K562 (cell line): ENCODE data around the gene TP53BP1. TPM values are rescaled to one million over a fixed set of nuclear protein-coding genes. Genes with fewer than 3 reads are reported as not detected.
A peak's percentile ranks its signal among the peaks of the same experiment; 100 is the strongest.

Source experiments
- COPS2 ChIP-seq: fragments of 450-650 bp; conservative IDR thresholded peaks from 2 replicates; pipeline ENCODE4 v1.6.1; 2016; ENCODE audit warnings: mild to moderate bottlenecking, moderate library complexity
- E2F3 ChIP-seq: fragments of 250-450 bp; sonication (Bioruptor Pico); IDR thresholded peaks from 2 replicates; pipeline ENCODE4 v1.4.0; 2020; ENCODE audit warnings: mild to moderate bottlenecking
- ETS1 ChIP-seq: conservative IDR thresholded peaks from 2 replicates; pipeline ENCODE4 v1.6.1; 2011; ENCODE audit warnings: low read depth, mild to moderate bottlenecking, low read length; ENCODE audit not compliant: control insufficient read depth
- FOSL1 ChIP-seq: fragments of 200-800 bp; sonication (Bioruptor generic); conservative IDR thresholded peaks from 2 replicates; pipeline ENCODE4 v1.6.1; 2016; ENCODE audit warnings: missing genetic modification characterization, missing compliant biosample characterization
- IRF2 ChIP-seq: sonication (generic); formaldehyde crosslinking; IDR thresholded peaks from 2 replicates; pipeline ENCODE4 v1.8.1; 2022; ENCODE audit warnings: mild to moderate bottlenecking, missing genetic modification reagents
- MEIS2 ChIP-seq: fragments of 450-650 bp; IDR thresholded peaks from 2 replicates; pipeline ENCODE4 v1.6.1; 2014; ENCODE audit warnings: mild to moderate bottlenecking; ENCODE audit not compliant: partially characterized antibody
- PRMT5 ChIP-seq: sonication (generic); formaldehyde crosslinking; IDR thresholded peaks from 2 replicates; pipeline ENCODE4 v1.5.0; 2020; ENCODE audit warnings: missing genetic modification reagents
- RAD21 ChIP-seq, 2 experiments: fragments of 250-450 bp in 1 of 2; fragments of 450-650 bp in 1 of 2; sonication (Bioruptor Pico) in 1 of 2; formaldehyde crosslinking in 1 of 2; IDR thresholded peaks in 1 of 2; conservative IDR thresholded peaks in 1 of 2; 2 replicates each; pipeline versions ENCODE4 v1.4.0 to v1.8.0; 2020 to 2022; ENCODE audit warnings: mild to moderate bottlenecking in 2 of 2, moderate library complexity in 1 of 2
- TCF7L2 ChIP-seq: fragments of 150-350 bp; IDR thresholded peaks from 2 replicates; pipeline ENCODE4 v1.6.1; 2016; ENCODE audit warnings: low read depth, mild to moderate bottlenecking, low read length, moderate library complexity
- ZNF445 ChIP-seq: fragments of 250-450 bp; sonication (Bioruptor Pico); IDR thresholded peaks from 2 replicates; pipeline ENCODE4 v1.4.0; 2020; ENCODE audit warnings: low read depth, mild to moderate bottlenecking, moderate library complexity
- polyA plus RNA-seq, 8 experiments: library from polyadenylated mRNA; depleted of rRNA in 4 of 8; stranded (reverse) in 5 of 8; unstranded in 3 of 8; fragments of >200 nt; fragmentation: Nextera tagmentation in 2 of 8; fragmentation: Illumina TruSeq in 1 of 8; extraction: Ambion mirVana in 2 of 8; extraction: Trizol in 1 of 8; gene quantifications; 2 replicates each; pipeline versions ENCODE4 v1.2.1 to v1.2.3, GENCODE V29; 2011 to 2014; ENCODE audit warnings: inconsistent platforms in 1 of 8, missing spikeins in 1 of 8
- total RNA-seq, 7 experiments: library from RNA; depleted of rRNA in 6 of 7; stranded (reverse); fragments of >200 nt in 6 of 7; fragmentation: Illumina TruSeq in 2 of 7; extraction: Trizol in 2 of 7; gene quantifications; 2 replicates each; pipeline versions ENCODE4 v1.2.1 to v1.2.3, GENCODE V29; 2011 to 2021; ENCODE audit warnings: low replicate concordance in 1 of 7

The TP53BP1 gene
- total and polyA plus RNA-seq, 9 of the 15 experiments (the other 6 are each of a cell fraction or from before 2014, with no cell fraction given): 5.7 to 63.3 (median 30.9) TPM

DNA sequence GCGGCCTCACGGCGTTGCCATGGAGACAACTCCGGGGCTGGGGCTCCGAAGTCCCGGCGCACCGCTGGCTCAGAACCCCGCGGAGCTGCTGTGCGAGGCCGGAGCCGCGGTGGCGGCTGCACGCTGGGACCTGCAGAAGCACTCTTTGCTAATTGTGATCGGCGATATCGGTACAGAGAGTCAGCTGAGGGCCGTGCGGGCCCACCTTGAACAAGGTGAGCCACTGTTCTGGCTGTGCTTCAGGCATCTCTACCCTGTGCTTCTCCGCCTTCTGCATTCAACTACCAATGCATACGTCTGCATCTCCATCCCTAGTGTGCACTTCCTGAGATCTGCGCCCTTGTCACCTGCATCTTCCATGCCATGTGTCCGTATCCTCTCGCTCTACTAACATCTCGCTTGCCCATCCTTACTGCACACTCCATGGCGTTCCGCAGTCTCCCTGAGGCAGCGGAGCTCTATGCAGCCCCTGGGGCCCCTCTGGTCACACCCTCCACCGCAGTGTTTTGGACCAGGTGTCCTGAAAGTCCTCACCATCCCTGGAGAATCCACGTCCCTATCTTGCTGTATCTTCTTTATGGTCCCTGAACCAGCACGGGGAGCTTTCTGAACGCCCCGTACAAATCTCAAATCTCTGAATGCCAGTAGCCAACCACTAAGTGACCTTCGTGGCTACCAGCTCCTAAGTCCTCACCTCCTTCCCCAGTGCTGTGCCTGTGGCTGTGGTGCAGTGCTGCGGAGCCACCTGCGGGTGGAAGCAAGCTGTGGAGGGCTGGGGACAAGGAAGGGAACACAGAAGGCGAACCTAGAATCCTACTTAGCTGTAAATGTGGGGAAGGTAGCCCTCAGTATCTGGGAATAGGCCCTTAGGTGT, 18.3 kb upstream of the TP53BP1 start (continued):
- TF ChIP-seq ETS1 (no peak), PRMT5 (no peak), RAD21 (CRISPR knock-in tag; conservative IDR thresholded peaks at IDR 0.05 in 1 of 2, IDR thresholded peaks at IDR 0.05 in 1 of 2) (peak; percentile 54 to 72), COPS2 (no peak), E2F3 (CRISPR knock-in tag) (0 out of 2 replicates have a peak, but pooled peaks have one; percentile 29), MEIS2 (no peak), ZNF445 (CRISPR knock-in tag) (no peak), IRF2 (CRISPR knock-in tag) (no peak), TCF7L2 (no peak), FOSL1 (tag) (no peak)
